LNCAP (cell line): Measurements from ENCODE around the gene ELOVL6.

ENCODE experiments used
- CTCF ChIP-seq: fragments of 450-650 bp; IDR thresholded peaks from 2 replicates; pipeline ENCODE4 v1.5.1; 2017; ENCODE audit warnings: mild to moderate bottlenecking

The ELOVL6 gene

GRCh38 chr4:110193822-110194761 is 4.3 kb downstream of the ELOVL6 start:
- no peak for TF ChIP-seq CTCF

GRCh38 chr4:110190249-110190648 is 8.2 kb downstream of the ELOVL6 start:
- TF ChIP-seq CTCF: no peak

- no peak for TF ChIP-seq CTCF
Measured at GRCh38 chr4:110188113-110188512, 10.3 kb downstream of the ELOVL6 start.

- no peak for TF ChIP-seq CTCF
Measured at GRCh38 chr4:110184791-110185155, 13.6 kb downstream of the ELOVL6 start.

- no peak for TF ChIP-seq CTCF
Measured at GRCh38 chr4:110184140-110184790, 14.2 kb downstream of the ELOVL6 start.

- no peak for TF ChIP-seq CTCF
Measured at GRCh38 chr4:110183643-110184042, 14.8 kb downstream of the ELOVL6 start.

- TF ChIP-seq CTCF: no peak
Measured at GRCh38 chr4:110183058-110183457, 15.4 kb downstream of the ELOVL6 start.
